Endothelial cell of hepatic sinusoid (primary cell): ENCODE measurements around the gene IL1RAPL1.

ENCODE experiments used
- in situ Hi-C: cut with HindIII; loops from 2 replicates; pipeline ENCODE4 v1.10.0; 2017; ENCODE audit warnings: low sequenced_read_pairs

The IL1RAPL1 gene

DNA sequence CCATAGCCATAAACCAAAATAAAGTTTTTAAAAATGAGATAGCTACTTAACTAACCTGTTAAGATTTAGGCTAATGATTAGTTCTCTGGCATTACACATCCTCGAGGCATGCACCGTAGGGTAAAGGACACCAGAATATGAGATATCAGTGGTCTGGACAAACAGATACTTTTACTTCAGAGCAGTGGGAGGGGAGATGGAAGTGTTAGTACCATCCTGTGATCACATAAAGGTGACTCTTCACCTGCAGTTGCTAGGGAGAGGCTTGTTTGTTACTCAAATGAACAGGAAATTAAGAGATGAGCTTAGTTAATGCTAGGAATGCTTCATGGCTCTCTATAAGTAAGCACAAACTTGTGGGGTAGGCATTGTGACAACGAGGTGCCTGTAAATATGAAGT is 1003.7 kb downstream of the IL1RAPL1 start:
- in situ Hi-C loops = no loop called here

DNA sequence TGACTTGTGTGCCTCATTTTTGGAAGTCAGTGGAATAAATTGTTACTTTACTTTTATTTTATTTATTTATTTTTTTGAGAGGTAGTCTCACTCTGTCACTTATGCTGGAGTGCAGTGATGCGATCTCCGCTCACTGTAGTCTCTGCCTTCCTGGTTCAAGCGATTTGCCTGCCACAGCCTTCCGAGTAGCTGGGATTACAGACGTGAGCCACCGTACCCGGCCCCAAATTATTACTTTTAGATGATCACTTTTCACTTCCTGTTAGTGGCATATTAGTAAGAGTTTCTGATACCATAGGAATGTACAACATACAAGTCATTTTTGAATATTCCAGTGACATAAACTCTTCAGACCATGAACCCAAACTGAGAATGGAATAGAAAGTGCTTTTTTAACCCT is 1017.1 kb downstream of the IL1RAPL1 start:
- in situ Hi-C loops = no loop called here

DNA sequence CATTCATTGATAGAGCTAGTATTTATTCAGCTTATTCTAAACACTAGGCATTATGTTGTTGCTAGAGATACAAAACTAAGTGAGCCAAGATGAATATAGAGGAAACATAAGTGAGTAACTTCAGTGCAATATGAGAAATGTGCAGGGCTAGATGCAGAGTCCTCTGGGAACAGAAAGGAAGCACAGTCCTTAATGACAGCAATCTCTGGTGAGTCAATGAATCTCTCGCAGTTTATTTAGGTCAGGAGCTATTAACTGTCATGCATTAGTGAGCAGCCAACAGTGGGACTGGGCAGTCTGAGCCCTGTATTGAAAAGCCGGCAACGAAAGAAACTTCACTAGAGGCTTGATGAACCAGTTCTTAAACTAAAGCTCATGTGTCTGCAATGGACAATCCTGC is 1030.0 kb downstream of the IL1RAPL1 start:
- in situ Hi-C loops = no loop called here

DNA sequence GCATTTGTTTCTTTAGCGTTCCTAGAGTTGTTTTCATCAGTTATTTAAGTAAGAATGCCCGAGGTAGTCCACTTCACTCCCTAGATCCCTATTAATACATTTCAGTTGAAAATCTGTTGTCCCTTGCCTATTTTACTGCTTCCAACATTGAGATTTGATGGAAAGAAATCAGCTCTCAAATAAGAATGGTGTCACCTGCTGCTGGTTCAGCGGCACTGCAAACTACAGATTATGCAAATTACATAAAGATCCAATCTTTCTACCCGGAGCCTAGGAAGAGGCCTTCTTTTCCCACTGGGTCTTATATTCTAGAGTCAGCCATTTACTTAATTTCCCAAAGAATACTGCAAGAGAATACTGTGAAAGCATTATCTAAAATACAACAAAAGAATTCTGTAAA is 1030.5 kb downstream of the IL1RAPL1 start:
- in situ Hi-C loops = no loop called here

DNA sequence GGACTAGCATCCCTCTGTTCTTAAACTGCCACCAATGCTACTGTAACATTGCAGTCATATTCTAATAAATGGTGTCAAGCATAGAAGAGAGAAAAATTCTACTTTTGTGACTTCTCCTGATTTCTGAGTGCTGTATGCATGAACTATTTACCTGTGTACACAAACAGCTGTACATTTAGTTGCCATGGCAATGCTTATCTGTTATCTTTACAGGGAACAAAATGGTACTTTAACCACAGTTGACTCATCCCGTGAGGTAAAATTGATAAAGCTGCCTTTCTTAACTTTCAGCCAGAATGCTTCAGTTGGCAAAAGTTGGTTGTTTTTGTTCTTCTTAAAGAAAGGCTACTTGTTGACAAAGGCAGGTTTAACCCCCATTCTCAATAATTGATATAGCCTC is 1040.6 kb downstream of the IL1RAPL1 start:
- in situ Hi-C loops = no loop called here

DNA sequence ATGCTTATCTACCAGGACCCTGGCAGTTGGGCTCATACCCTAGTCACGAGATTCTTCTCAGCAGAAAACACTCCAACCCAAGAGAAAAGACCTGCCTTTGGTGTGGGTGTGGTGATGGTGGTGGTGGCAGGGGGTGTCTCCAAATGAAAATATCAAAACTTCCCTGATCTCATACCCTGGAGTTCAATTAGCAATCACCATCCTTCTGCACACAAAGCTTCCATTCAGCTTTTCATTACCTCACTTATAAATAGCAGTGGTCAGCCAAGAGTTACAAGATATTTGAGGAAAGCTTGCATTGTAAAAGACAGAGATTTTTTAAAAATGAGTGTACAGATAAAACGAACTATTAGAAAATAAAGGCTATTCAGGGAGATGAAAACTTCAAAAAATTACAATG is 1047.3 kb downstream of the IL1RAPL1 start:
- in situ Hi-C loops = no loop called here

DNA sequence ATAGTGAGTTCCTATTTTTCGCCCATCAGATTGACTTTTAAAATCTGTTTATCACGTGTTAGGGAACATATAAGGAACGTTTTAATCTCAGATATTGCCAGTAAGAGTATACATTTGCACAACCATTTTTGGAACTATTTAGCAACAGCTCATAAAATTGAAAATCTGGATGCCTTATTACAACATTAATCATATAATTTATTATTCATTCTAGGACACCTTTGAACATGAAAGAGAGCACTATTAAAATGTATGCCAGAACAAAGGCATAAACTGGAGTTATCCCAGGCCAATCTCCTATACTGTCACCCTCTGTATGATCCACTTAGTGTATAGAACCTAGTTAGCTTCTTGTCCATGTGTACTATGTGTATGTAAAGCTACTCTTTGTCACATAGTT is 1049.1 kb downstream of the IL1RAPL1 start:
- in situ Hi-C loops = no loop called here

DNA sequence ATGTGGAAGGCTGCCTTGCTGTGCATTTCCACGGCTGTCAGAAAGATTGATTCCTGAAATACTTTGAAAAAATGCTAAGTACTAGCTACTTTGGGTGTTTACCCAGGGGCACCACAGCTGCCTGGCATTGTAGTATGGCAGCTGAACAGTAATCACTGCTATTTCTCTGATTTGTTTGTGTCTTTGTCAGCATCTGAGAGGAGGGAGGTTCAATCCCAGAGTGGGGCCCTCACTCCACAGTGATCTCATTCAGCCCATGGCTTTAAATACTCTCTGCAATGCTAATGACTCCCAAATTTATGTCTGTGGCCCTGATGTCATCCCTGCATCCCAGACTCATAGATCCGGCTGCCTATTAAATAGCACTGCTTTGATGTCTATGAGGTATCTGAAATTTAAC is 1052.9 kb downstream of the IL1RAPL1 start:
- in situ Hi-C loops = no loop called here

DNA sequence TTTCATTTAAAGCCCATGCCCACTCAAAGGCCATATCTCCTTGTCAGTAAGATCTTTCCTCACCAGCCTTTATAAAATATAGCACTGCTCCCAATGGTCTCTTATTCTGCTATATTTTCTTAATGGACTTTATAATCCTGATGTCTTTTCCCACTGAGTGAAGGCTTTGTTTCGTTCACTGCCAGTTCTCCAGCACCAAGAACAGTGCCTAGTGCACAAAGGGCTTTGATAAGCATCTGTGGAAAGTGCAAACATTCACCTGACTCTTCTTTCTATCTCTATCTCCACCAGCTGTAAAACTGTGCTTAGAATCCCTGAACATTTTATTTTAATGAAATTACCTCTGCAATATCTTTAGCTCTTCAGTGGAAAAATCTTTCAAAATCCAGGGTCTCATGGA is 1054.2 kb downstream of the IL1RAPL1 start:
- in situ Hi-C loops = no loop called here

DNA sequence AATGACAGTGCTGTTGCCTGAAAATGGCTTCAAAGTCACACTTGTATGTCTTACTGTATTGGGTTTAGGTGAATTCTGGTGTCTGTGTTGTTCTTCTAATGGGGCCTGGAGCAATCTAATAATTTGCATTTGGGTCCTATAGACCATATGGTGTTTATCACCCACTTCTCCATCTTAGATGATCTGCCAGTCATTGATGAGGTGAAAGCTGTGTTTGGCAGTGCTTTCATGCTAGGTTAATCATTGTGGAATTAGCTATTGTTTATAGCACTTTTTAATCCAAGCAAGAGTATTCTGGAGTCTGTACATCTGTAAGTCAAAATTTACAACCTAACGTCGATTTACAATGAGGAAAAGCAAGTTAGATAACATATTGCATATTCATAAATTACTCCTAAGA is 1055.9 kb downstream of the IL1RAPL1 start:
- in situ Hi-C loops = no loop called here

DNA sequence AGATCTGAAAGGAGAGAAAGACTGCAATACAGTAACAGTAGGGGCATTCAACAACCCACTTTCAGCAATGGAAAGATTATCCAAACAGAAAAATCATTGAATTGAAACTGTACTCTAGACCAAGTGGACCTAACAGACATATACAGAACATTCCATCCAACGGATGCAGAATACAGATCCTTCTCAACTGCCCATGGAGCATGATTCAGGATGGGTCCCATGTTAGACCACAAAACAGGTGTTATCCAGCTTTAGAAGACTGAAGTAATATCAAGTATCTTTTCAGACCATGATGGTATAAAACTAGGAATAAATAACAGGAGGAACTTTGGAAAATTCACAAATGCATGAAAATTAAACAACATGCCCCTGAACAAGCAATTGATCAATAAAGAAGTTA is 1060.9 kb downstream of the IL1RAPL1 start:
- in situ Hi-C loops = no loop called here

DNA sequence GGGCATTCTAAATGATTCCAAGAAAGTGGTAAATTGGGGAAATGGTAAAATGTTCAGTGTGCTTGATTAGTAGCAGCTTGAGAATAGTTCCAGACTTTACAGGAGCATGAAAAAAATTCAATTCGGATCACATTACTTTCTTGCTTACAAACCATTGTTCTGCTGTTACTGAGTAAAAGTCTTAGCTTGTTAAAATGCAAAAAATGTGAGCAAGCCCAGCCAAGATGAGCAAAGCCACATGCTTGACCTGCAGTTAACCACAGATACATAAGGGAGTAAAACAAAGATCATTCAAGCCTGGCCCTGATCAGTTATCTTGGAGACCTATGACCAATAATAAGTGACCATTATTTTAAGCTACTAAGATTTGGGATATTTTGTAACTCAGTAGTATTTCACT is 1065.2 kb downstream of the IL1RAPL1 start:
- in situ Hi-C loops = no loop called here

DNA sequence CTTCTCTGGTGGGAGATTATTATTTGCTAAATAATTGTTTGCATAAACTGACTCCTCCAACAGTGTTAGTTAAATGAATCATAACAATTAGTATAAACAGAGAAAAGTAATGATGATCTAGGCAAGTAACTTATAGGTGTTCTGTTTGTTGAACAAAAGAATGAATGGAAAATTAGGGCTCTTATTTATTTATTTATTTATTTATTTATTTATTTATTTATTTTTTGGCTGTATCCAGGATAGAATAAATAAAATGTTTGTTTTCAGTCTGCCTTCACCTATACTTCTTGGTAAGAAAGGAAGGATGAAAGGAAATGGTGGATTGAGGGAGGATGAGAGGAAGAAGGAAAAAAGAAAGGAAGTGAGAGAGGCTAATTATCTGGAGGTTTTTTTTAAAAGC is 1066.5 kb downstream of the IL1RAPL1 start:
- in situ Hi-C loops = no loop called here

DNA sequence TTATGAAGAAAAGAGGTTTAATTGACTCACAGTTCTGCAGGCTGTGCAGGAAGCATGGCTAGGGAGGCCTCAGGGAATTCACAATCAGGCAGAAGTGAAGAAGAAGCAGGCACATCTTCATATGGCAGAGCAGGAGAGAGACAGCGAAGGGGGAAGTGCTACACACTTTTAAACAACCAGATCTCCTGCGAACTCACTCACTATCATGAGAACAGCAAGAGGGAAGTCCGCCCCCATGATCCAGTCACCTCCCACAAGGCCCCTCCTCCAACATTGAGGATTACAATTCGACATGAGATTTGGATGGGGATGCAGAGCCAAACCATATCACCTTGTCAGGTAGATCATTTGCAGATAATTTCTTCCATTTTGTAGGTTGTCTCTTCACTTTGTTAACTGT is 1072.7 kb downstream of the IL1RAPL1 start:
- in situ Hi-C loops = no loop called here

DNA sequence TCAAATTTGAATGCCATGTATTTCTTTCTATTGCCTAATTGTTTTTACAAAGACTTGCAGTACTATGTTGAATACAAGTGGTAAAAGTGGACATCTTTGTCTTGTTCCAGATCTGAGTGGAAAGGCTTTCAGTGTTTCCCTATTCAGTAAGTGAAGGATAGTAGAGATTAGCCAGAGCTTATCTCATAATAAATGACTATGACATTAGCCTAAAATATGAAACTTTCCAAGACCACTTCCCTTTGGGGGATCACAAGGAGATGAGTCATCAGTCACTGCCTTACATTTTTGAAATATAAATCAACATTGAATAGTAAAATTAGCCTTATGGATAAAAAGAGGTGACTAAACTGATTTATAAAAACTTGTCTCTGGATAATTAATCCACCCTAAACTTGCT is 1074.0 kb downstream of the IL1RAPL1 start:
- in situ Hi-C loops = no loop called here

DNA sequence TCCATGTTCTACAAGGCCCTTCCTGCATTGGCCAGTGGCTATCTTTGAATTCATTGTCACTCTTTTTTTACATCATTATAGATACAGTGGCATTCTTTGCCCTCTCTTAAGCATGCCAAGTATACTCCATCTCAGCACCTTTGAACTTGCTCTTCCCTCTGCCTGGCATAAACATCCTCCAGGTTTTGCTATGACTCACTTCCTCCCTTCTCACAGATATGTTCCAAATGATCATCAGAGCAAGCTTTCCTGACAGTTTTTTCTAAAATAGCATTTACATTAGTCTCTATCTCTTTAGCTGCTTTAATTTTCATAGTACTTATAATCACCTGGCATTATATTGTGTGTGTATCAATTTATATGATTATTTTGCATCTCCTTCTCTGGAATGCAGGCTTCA is 1074.9 kb downstream of the IL1RAPL1 start:
- in situ Hi-C loops = no loop called here

DNA sequence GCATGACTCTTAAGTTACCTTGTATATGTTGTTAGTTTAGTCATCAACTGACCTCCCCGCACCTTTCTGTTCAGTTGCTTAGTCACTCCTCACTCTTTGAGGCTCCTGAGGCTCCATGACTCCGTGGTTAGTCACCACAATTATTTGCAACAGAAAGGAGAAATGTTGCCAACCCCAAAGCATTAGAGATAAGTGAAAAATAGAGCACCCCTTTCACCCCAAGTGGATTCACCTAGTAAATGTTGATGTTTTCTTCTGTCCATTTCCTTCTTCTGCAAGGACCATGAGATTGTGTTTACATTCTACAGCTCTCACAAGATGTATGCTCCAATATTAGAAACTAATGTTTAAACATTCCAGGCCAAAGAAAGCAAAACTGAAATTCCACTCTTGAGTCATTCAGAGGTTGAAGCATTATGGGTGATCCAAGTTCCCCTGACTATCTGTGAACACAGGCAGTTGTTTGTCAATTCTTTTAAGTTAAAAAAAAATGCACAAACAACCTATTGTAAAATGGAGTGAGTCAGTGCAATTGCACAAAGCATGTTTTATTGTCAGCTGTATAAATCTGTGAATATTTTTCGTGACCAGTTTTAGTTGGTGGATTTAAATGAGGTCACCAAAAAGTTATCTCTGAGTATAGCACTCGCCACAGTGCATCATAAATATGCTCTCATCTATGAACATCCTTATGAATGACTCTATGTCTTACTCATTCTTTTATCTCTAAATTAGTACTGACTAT is 1075.7 kb downstream of the IL1RAPL1 start:
- in situ Hi-C loops = no loop called here

DNA sequence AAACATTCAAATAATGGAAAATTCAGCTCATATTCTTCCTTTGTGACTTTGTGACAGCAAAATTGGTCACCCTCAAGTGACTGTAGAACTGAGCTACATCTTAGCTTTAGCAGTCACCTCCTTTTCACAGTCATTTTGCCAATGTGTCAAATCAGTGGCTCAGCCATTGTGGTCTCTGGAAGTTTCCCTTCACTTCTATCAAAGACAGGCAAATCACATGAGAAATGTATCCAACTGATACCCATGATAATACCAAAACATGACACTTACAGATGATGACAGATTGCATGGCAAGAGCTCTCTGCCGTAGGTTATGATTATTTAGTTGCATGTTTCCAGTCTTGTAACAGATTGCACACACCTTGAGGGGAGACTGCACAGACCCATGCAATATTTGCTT is 1078.3 kb downstream of the IL1RAPL1 start:
- in situ Hi-C loops = no loop called here

DNA sequence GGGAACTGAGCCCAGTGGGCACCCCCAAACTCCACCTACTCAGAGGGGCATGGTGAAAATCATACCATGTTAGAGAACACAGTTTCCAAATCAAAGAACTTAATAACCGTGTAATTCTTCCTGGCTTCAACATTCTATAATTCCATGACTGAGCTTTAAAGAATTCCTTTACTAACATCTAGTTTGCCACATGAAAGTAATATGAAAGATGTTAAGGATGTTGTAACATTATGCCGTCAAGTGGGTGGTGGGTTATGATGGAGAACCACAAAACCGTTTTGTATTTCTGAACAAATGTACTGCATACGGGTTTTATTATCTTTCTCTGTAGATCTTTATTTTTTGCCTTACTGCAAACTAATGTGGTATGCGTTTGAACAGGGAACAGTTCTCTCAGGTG is 1079.1 kb downstream of the IL1RAPL1 start:
- in situ Hi-C loops = no loop called here

DNA sequence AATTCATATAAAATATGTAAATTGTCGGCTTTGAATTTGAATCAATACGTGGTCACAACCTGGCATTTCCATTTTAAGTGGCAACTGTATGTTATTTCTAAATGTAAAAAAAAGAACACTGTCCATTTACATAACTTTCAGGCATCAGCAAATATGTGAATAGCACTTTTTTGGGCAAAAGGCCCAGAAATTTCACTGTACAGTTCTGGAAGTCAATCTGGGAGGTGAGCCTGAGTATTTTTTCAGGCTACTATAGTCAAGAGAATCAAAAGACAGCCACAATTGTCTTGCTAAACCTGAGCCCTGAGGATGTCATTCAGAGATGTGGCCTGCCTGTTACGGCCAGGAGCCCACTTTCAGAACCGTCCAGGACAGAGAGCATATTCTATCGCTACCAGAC is 1084.2 kb downstream of the IL1RAPL1 start:
- in situ Hi-C loops = no loop called here

DNA sequence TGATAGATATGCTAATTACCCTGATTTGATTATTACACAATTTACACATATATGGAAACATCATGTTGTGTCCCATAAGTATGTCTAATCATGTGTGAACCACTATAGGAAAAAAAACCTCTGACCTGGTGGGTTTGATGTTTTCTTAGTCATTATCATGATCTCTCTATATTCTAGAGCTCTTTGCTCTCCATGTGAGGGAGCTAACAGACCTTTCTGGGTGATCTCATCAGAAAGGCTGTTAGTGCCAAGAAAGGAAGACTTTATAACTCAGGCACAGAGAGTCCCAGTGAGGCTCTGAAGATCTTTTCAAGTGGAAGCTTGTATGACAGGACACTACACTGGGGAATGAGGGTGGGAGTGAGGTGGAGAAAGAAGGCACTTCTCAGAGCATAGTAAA is 1100.4 kb downstream of the IL1RAPL1 start:
- in situ Hi-C loops = no loop called here

DNA sequence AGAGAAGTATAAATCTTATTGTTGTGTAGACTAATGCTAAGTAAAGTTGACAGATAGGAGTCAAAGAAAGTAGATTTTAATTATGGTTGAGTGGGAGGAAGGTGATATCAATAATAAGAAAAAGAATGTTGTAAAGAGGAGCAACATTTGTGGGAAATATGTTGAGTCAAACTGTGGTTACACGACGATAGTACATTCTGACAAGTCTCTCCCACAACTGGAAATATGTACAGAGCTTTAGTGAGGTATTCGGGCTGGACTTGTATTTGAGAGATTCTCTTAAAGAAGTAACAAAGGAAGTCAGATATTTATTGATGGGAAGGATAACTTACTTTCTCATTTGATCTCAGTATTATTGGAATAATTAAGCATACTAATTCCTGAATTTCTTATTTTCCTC is 1102.8 kb downstream of the IL1RAPL1 start:
- in situ Hi-C loops = no loop called here

DNA sequence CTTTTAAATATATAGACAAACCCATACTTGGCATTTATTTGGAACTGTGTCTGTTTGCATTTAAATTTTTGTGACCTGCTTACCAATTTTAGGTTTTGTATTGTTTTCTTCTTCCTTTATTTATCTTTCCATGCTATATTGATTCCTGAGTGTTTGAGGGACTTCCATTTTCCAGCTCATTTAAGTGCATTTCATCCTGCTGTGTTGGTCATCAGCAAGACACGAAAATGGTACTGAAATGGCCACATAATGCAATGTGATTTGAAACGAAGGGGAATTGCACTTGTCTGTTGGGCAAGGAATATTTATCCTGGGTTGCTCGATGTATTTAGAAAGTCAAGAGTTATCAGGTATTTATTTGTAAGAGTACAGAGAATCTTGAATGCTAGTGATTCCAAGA is 1103.8 kb downstream of the IL1RAPL1 start:
- in situ Hi-C loops = no loop called here
